DOHH2 (cell line): Measurements from ENCODE around the gene FRMD4B.

Experiments
- CTCF ChIP-seq: fragments of 200-600 bp; sonication (generic); IDR thresholded peaks from one replicate; pipeline ENCODE4 v1.5.1; 2014; ENCODE audit warnings: antibody characterized with exemption, mild to moderate bottlenecking, low read depth, low read length; ENCODE audit not compliant: poor library complexity, severe bottlenecking
- EZH2phosphoT487 ChIP-seq: fragments of 200-600 bp; sonication (generic); IDR thresholded peaks from 2 replicates; pipeline ENCODE4 v1.6.1; 2017; ENCODE audit warnings: borderline replicate concordance, mild to moderate bottlenecking, antibody characterized with exemption, low read length, moderate library complexity, mixed read lengths

- TF ChIP-seq CTCF (no peak), EZH2phosphoT487 (no peak)
Observed at GRCh38 chr3:69240651-69241568, 145.0 kb downstream of the FRMD4B start.
